Embryonic facial prominence (tissue), 1 donor: ENCODE data around the gene RPL28.
A peak's percentile ranks its signal among the peaks of the same experiment; 100 is the strongest.

Experiments
- DNase-seq: peaks from one replicate; pipeline ENCODE4 v3.0.0-alpha.2; 2016; ENCODE audit errors: extremely low spot score

RPL28 gene

DNA sequence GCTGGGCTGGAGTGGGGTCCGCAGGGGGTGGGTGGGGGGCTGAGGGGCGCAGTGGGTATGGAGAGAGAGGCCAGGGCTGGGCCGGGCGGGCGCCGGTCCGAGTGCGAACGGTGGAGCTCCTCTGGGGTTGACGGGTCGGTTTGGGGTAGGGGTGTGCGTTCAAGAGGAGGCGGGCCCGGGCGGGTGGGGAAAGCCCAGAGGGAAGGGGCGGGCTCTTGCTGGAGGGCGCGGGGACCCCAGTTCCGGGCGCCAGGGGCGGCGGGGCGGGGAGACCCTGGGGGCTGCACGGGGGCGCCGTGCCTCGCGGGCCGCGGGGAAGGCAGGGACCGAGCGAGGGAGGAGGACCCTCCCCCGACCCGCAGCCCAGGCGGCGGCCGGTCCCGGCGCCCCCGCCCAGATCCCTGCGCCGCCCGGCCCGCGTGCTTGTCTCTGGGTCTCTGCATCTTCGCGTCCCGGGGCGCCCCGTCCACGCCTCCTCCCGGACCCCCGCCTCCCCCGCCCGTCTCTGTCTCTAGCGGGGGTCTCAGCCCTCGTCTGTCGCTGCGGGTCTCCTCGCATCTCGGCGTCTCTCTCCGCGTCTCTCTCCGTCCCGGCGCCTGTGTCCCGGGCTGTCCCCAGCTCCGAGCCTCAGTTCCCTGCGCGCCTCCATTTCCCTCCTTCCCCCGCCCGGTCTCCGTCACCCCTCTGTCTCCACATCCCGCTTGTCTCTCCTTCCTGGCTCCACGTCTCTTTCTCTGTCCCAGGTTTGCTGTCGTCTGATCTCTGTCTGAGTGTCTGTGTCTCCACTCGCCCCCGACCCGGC lies 65.6 kb downstream of the RPL28 start:
- DNase-seq: no peak

DNA sequence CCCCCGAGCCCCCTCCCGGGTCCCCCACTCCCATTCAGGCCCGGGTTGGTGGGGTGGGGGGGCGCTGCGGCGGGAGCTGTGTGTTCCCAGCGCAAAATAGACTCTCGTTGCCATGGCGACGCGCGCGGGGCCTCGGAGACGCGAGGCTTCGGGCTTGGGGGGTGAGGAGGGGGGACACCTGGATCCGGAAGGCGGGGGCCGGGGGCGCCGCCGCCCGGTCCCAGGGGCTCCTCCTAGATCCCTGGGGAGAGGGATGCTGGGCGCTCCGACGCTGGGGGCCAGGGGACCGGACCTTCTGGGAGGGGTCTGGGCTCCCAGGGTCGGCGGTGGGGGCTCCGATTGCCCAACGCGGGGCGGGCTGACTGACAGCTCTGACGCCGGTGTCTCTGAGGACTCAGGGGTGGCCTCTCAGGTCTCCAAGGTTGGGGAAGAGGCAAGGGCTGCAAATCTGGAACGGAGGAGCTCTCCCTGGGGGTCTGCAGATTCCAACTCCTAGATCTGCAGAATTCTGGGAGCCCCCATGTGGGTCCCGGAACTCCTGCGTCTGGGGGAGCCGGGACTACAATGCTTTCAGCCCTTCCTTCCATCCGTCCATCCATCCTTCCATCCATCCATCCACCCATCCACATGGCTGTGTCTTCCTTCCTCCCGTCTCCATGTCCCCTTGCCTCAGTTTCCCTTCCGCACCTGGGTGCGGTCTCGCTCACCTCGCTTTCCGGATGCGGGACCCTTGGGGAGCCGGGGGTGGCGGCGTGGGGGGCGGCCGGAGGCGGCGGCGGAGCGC lies 66.4 kb downstream of the RPL28 start:
- peak; percentile 73 for DNase-seq
